DOHH2 (cell line): ENCODE results near the gene SH3BP5.

Experiments
- H3F3A ChIP-seq: fragments of 200-600 bp; sonication (generic), shearing (Covaris generic); 2 replicates; pipeline ENCODE4 v1.6.0; 2016; ENCODE audit warnings: antibody characterized with exemption, mild to moderate bottlenecking; ENCODE audit not compliant: control insufficient read depth, insufficient read depth
- H3K27ac ChIP-seq: fragments of 200-600 bp; sonication (generic); 2 replicates; pipeline ENCODE4 v1.5.1; 2014; ENCODE audit warnings: low read depth, mild to moderate bottlenecking, low read length, moderate library complexity
- H3K27me3 ChIP-seq: fragments of 200-600 bp; sonication (generic); 2 replicates; pipeline ENCODE4 v1.6.1; 2014; ENCODE audit warnings: mild to moderate bottlenecking, low read length, mixed read lengths; ENCODE audit not compliant: control insufficient read depth
- H3K36me3 ChIP-seq: fragments of 200-600 bp; sonication (generic); 2 replicates; pipeline ENCODE4 v1.6.1; 2014; ENCODE audit warnings: mild to moderate bottlenecking, low read length, moderate library complexity, mixed read lengths; ENCODE audit not compliant: control insufficient read depth
- H3K4me1 ChIP-seq: fragments of 200-600 bp; sonication (generic); 2 replicates; pipeline ENCODE4 v1.6.1; 2014; ENCODE audit warnings: mild to moderate bottlenecking, low read length, mixed read lengths; ENCODE audit not compliant: control insufficient read depth
- H3K4me2 ChIP-seq: fragments of 200-600 bp; sonication (generic); 2 replicates; pipeline ENCODE4 v1.6.0; 2014; ENCODE audit warnings: mild to moderate bottlenecking, low read length, moderate library complexity
- H3K4me3 ChIP-seq: fragments of 200-600 bp; sonication (generic); 2 replicates; pipeline ENCODE4 v1.5.1; 2014; ENCODE audit warnings: mild to moderate bottlenecking, low read length, mixed read lengths
- H3K79me2 ChIP-seq: fragments of 200-600 bp; sonication (generic); 2 replicates; pipeline ENCODE4 v1.6.1; 2014; ENCODE audit warnings: mild to moderate bottlenecking, low read length, mixed read lengths; ENCODE audit not compliant: control insufficient read depth
- H3K9me2 ChIP-seq: fragments of 200-600 bp; sonication (generic); replicated peaks from 2 replicates; pipeline ENCODE4 v1.6.1; 2014; ENCODE audit warnings: mild to moderate bottlenecking, low read length, mixed read lengths; ENCODE audit not compliant: control insufficient read depth
- H3K9me3 ChIP-seq: fragments of 200-600 bp; sonication (generic); 2 replicates; pipeline ENCODE4 v1.6.1; 2014; ENCODE audit warnings: antibody characterized with exemption, low read length, mixed read lengths; ENCODE audit not compliant: control insufficient read depth, insufficient read depth
- H4K20me1 ChIP-seq: fragments of 200-600 bp; sonication (generic); 2 replicates; pipeline ENCODE4 v1.6.0; 2014; ENCODE audit warnings: low read depth, mild to moderate bottlenecking, antibody characterized with exemption, low read length, moderate library complexity; ENCODE audit not compliant: control insufficient read depth, insufficient read depth
- CTCF ChIP-seq: fragments of 200-600 bp; sonication (generic); IDR thresholded peaks from one replicate; pipeline ENCODE4 v1.5.1; 2014; ENCODE audit warnings: antibody characterized with exemption, mild to moderate bottlenecking, low read depth, low read length; ENCODE audit not compliant: poor library complexity, severe bottlenecking
- EZH2phosphoT487 ChIP-seq: fragments of 200-600 bp; sonication (generic); IDR thresholded peaks from 2 replicates; pipeline ENCODE4 v1.6.1; 2017; ENCODE audit warnings: borderline replicate concordance, mild to moderate bottlenecking, antibody characterized with exemption, low read length, moderate library complexity, mixed read lengths

Gene SH3BP5

DNA sequence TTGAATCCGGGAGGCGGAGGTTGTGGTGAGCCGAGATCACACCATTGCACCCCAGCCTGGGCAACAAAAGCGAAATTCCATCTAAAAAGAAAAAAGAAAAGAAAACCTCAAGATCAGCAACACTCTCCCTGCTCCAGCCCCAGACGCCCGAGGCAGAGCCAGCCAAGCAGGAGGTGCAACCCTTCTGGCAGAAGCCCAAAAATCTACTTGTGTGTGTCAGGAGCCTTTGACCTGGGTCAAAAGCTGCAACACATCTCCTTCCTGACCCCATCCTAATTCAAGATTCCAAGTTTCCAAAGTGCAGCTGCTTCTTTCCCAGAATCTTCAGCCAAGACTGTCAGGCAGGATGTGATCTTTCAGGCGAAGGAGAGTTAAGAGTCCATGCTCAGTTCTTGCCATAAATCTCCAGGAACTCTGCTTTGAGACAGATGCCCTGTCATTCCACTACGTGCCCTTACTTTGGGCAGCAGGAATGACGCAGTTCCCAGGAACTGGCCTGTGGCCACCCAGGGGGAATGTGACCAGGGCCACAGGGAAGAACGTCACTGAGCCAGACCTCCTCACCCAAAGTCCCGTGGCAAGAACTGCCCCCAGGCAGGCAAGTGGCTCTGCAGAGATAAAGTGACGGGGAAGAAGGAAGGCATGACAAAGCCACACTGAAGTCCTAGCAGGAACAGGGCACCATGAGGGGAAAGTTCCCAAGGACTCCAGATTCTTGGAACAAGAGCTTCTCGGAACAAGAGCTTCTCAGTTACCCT is 39.4 kb downstream of the SH3BP5 start:
- no peaks in the 10 kb centered on the region for H4K20me1 ChIP-seq
- no peaks in the 10 kb centered on the region for H3K9me3 ChIP-seq
- no peak overlapping the region for H3K27ac ChIP-seq
- TF ChIP-seq CTCF (no peak), EZH2phosphoT487 (no peak)
- peaks cover 2% of the 10 kb centered on the region; the same call in 1 of the 2 replicates for H3F3A ChIP-seq
- H3K36me3 ChIP-seq, result peaks cover 26% of the 10 kb centered on the region
- H3K27me3 ChIP-seq, result no peaks in the 10 kb centered on the region
- no peaks in the 10 kb centered on the region for H3K9me2 ChIP-seq
- H3K4me1 ChIP-seq, result peaks cover 49% of the 10 kb centered on the region
- no peak overlapping the region for H3K4me2 ChIP-seq
- H3K4me3 ChIP-seq, result no peak overlapping the region
- peaks cover 48% of the 10 kb centered on the region for H3K79me2 ChIP-seq

GRCh38 chr3:15291589-15292541 is 40.5 kb downstream of the SH3BP5 start:
- Histone ChIP-seq H3K9me3 (no peaks in the 10 kb centered on the region), H3K79me2 (peaks cover 51% of the 10 kb centered on the region), H3K4me2 (peak overlapping the region; percentile 34), H3K27ac (no peak overlapping the region), H3K27me3 (no peaks in the 10 kb centered on the region), H3K36me3 (peaks cover 26% of the 10 kb centered on the region), H3F3A (peaks cover 2% of the 10 kb centered on the region; the same call in 1 of the 2 replicates), H3K9me2 (no peaks in the 10 kb centered on the region), H3K4me1 (peaks cover 49% of the 10 kb centered on the region), H3K4me3 (peak overlapping the region; percentile 6; the same call in 1 of the 2 replicates), H4K20me1 (no peaks in the 10 kb centered on the region)
- no peak for TF ChIP-seq CTCF
- TF ChIP-seq EZH2phosphoT487, result no peak

- Histone ChIP-seq H3K79me2 (peaks cover 51% of the 10 kb centered on the region), H3K4me1 (peaks cover 43% of the 10 kb centered on the region)
- TF ChIP-seq CTCF, result no peak
- TF ChIP-seq EZH2phosphoT487, result no peak
Measured at GRCh38 chr3:15290736-15291135, 41.6 kb downstream of the SH3BP5 start.

More at GRCh38 chr3:15290736-15291135, 41.6 kb downstream of the SH3BP5 start:
- Histone ChIP-seq H3K27me3 (no peaks in the 10 kb centered on the region), H3K4me3 (no peak overlapping the region), H3F3A (0 out of 2 replicates have a peak, but pooled peaks cover 2% of the 10 kb centered on the region), H3K27ac (no peak overlapping the region), H3K36me3 (peaks cover 22% of the 10 kb centered on the region), H3K9me2 (no peaks in the 10 kb centered on the region), H3K9me3 (no peaks in the 10 kb centered on the region), H3K4me2 (0 out of 2 replicates have a peak overlapping the region, but pooled peaks have one; percentile 5), H4K20me1 (no peaks in the 10 kb centered on the region)
